NCI-H82 treated with DMSO at 0.1 percent for 48 hours (cell line): ENCODE measurements around the gene ZBTB20.
"Not testable (repeated sequence)": the region's sequence is repeated elsewhere in the genome, so short reads cannot be mapped to it uniquely, and the experiment has no call there.

ENCODE experiments used
- DNase-seq: peaks from one replicate; lab custom pipeline; 2025; ENCODE audit not compliant: unreplicated experiment; lab: John Stamatoyannopoulos, UW

ZBTB20 gene

DNA sequence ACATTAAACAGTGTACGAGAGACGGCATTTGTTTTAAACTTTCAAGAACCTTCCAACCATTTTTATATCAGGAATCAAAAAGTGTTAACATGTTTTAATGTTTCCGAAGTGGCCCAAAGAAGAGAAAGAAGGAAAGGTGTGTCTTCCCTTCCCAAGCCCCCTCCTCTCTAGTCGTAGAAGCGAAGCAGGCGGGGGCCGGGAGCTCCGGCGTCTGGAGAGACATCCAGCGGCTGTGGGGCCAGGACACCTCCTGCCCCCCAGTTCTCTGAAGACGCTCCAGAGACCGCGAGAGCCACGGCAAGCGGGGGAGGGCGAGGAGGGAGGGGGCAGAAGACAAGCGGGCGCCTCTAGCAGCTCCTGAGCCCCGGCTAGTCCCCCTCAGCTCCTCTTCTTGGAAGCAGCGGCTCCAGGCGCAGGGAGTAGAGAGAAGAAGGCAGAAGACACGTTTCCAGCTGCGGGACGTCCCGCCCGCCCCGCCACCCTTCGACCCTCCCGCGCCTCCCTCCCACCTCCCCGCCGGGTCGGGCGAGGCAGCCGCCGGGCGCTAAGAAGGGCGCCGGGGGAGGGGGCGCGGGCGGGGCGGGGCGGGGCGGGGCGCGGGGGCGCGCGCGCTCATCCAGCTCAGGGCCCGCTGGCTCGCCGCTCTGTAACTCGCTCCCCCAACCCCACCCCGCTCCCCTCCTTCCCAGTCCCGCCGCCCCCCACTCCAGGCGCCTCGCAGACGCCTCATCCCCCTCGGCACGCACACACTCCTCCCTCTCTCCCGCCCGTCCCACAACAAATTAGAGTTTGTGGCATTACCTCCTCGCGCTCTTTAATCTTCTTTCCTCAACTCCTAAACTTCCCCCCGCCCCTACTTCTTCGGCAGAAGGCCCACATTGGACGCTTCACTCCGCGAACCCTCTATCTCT lies at the start of gene ZBTB20:
Gene ZBTB20, minus strand, starts transcription at position 871 of the 911 bp plus-strand sequence.
- peak; percentile 100 for DNase-seq

DNA sequence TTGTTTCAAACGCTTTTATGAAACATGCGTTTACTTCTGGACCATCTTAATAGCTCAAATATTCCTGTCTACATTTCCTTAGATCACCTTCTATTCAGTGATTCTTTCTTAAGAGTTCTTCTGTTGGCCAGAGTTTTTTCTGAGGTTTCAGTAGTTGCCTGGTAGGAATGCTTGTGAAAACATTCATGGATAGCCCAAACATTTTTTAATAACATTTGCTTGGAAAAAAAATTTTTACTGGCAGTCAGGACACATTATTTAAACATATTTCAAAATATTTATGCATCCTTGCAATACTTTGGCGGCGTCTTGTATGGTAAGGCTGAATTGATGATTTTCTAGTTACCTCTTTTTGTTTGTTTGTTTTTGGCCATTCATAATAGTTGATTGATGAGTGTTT lies 47.4 kb upstream of the ZBTB20 start:
- no peak for DNase-seq

DNA sequence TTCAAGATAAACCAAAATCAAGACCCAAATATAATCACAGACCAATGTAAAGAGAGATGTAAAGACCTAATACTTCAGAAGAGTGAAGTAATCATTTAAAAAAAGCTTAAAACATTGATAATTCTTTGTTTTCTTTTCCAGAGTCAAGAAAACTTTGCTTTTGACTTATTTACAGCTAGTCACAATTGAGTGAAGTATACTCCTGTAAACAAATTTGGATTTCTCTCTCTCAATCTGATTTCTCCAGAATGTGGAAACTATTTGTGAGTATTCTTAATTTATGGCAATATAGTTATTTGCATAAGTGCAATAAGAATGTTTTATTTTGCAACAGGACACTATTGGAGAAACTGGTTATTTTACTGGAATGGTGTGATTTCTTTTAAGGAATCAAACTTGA lies 43.7 kb upstream of the ZBTB20 start:
- DNase-seq: no peak

DNA sequence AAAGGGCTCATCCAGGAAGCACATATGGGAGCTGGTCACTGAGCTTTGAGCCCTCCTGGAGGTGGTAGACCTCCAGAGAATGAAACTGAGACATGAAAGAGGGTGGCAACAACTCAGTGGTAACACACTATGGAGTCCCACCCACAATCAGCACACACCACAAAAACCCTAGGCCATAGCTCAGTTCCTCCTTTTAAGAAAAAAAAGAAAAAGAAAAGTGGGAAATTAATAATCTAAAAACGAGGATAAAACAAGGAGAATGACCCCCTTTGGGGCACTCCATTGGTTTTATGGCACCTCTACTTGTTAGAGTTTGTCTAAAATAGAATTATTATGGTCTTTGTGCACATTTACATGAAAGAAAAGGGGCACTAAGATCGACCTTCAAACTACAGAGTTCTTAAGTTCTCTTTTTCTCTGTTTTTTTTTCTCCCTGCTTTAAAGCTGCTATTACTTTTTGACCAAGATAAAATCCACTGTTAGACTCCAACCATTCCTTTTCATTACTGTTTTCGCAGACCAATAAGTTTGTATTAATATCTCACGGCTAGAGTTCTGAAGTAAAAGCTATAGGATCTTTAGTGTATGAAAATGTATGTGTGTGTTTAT lies 40.2 kb upstream of the ZBTB20 start:
- no peak for DNase-seq

DNA sequence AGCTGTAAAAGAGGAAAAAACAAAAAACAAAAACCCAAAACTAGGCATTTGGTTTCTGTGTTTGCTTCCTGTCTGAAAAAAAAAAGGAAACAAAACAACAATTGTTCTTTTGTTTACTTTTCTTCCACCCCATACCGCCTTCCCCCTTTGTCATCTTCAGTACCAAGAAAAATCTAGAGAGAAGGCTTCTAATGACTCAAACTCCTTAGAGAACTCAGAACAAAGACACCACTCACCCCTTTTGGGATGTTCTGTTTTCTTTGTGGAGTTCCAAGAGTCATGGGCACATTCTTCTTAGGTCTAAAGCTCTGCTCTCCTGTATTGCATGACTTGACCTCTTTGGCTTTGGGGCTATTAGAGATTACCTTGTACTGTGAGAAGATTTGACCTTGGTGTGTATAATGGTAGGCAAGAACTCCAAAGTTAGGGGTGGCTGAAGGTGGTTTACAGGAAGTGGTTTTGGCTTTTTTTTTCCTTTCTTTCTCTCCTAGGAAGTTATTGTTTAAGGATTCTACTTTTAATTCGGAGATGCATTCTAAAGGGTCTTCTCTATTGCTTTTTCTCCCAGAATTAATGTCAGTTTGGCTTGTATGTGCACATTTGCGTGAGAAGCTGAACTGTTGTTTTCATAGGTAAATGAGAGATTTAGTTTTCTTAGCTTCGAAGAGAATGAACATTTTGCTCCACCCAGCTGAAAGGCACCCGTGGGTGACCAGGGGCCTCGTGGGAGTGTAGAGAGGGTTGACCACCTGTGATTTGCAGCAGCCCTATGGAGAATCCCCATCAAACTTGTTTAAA lies 39.5 kb upstream of the ZBTB20 start:
- no peak for DNase-seq

GRCh38 chr3:115184859-115185572 lies 37.9 kb upstream of the ZBTB20 start:
- DNase-seq: not testable (repeated sequence)

DNA sequence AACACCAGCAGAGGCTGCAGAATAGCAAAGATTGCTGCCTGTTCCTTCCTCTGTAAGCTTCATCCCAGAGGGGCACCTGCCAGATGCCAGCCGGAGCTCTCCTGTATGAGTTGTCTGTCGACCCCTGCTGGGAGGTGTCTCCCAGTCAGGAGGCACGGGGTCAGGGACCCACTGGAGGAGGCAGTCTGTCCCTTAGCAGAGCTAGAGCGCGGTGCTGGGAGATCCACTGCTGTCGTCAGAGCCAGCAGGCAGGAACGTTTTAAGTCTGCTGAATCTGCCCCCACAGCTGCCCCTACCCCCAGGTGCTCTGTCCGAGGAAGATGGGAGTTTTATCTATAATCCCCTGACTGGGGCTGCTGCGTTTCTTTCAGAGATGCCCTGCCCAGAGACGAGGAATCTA lies 31.8 kb upstream of the ZBTB20 start:
- DNase-seq: not testable (repeated sequence)

DNA sequence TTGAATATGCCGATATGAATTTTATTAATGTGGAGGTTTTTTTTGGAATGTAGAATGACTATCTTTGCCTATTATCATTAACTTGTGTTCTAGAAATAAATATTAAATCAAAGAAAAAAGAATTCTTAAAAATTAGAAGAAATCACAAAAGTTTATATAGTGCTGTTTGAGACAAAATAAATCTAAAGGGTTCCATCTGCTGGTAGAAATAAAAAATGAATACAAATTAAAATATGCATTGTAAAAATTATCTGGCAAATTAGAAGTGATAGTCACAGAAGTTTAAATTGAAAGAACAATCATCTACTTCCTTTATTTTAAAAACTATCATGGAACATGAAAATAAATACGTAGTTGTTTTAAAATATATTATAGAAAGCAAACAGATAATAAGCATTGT lies 22.7 kb upstream of the ZBTB20 start:
- DNase-seq: no peak

DNA sequence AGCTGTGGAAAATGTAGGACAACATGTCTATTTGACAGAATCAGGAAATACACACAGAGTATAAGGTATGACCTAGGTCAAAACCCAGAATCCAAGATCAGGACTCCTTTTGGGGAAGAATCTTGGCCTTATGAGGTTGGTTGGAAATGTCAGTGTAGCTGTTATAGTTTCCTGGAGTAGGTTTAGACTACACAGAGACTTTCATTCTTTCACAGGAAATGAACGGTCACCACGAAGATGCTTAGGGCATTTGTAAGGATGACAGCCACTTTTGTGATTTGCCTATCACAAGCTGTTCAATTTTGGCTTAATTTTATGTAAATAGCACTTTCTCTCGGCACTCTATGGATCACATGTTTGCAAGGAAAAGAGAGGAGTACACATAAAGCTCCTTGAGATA lies 18.6 kb upstream of the ZBTB20 start:
- DNase-seq: no peak

DNA sequence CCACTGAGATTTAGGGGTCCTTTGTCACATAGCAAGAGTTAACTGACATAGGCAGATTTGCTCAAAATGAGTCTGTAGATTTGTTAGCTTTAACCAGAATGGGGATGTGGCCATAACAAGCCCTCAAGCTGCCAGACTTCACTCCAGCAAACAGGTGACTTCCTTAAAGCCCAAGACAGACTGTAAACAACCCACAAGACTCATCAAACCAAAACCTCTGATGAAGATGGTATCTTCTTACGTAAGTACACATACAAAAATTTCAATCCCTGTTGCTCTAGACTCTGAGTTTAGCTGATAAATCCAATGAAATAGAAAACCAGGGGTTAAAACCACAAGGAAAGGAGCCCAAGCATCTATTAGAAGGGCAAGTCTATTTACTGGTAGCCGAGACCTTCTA lies 18.2 kb upstream of the ZBTB20 start:
- no peak for DNase-seq

- DNase-seq: no peak
Measured at GRCh38 chr3:115164374-115165221, 17.5 kb upstream of the ZBTB20 start.

- DNase-seq: no peak
Measured at GRCh38 chr3:115162759-115163158, 15.7 kb upstream of the ZBTB20 start.

DNA sequence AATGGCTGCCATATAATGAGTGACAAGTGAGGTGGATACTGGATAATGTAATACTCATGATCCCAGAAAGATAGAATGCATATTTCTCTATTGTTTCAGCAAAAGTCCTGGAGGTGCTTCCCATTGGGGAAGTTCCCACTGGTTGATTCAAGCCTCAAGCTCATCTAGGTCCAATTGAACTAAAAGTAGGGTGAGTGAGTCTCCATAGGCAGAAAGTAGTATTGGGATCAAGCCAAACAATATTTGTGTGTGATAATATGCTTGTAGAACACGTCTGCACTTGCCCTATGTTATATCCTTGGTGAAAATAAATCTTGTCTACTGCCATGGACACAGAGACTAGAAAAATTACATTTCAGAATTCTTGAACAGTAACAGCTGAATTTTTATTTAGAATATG lies 14.8 kb upstream of the ZBTB20 start:
- no peak for DNase-seq

GRCh38 chr3:115161168-115161834 lies 14.2 kb upstream of the ZBTB20 start:
- no peak for DNase-seq

- no peak for DNase-seq
Measured at GRCh38 chr3:115160295-115160694, 13.2 kb upstream of the ZBTB20 start.

DNA sequence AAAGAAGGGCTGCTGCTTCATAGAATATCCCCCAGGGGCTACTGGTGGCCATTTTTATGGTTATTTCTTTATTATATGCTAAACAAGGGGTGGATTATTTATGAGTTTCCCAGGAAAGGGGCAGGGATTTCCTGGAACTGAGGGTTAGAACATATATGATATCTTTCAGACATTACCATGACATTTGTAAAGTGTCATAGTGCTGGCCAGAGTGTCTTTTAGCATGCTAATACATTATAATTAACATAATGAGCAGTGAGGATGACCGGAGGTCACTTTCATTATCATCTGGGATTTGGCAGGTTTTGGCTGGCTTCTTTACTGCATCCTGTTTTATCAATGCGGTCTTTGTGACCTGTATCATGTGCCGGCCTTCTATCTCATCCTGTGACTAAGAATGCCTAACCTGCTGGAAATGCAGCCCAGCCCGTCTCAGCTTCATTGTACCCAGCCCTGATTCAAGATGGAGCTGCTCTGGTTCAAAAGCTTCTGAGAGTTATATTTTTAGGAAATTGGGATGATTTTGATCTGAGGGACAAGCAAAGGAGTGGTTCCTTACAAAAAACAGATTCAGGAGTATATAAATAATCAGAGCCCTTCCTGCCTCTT lies 9.1 kb upstream of the ZBTB20 start:
- DNase-seq: no peak

DNA sequence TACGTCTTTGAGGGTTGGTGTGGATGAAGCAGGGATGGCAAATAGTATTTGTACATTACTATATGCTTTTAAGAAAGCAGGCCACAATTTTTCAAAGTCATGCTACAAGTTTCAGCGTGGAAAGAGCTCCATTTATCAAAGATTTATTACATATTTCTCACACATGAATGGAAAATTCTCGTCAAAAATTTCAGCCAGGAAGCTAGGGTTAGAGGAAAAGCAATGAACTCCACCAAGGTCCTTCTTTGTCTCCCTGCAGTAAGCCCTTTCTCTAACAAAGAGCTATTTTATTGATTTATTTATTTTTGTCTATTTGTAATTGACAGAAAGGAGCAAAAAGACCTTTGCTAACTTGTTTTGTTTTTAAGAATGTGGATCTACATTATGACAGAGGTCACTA lies 7.5 kb upstream of the ZBTB20 start:
- DNase-seq: no peak

- DNase-seq: no peak
Measured at GRCh38 chr3:115151921-115152320, 4.8 kb upstream of the ZBTB20 start.

- DNase-seq: peak; percentile 74
Measured at GRCh38 chr3:115148142-115148790, 1.2 kb upstream of the ZBTB20 start.
